ENCODE measurements around the gene CAPN11.

CAPN11 gene

DNA sequence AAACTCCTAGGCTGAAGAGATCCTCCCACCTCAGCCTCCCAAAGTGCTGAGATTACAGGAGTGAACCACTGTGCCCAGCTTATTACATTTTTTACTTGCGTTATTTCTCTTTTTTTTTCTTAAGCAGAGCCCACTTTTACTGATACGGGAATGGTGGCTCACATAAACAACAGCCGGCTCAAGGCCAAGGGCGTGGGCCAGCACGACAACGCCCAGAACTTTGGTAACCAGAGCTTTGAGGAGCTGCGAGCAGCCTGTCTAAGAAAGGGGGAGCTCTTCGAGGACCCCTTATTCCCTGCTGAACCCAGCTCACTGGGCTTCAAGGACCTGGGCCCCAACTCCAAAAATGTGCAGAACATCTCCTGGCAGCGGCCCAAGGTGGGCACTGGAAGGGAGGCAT lies 10.5 kb downstream of the CAPN11 start:
- H3K4me3 ChIP-seq (ENCODE audit: low read depth, low read length): no peak overlapping the region
- no peak for TF ChIP-seq CTCF (IDR thresholded peaks at IDR 0.05; ENCODE audit: borderline replicate concordance, insufficient read depth, low read depth, low read length)

DNA sequence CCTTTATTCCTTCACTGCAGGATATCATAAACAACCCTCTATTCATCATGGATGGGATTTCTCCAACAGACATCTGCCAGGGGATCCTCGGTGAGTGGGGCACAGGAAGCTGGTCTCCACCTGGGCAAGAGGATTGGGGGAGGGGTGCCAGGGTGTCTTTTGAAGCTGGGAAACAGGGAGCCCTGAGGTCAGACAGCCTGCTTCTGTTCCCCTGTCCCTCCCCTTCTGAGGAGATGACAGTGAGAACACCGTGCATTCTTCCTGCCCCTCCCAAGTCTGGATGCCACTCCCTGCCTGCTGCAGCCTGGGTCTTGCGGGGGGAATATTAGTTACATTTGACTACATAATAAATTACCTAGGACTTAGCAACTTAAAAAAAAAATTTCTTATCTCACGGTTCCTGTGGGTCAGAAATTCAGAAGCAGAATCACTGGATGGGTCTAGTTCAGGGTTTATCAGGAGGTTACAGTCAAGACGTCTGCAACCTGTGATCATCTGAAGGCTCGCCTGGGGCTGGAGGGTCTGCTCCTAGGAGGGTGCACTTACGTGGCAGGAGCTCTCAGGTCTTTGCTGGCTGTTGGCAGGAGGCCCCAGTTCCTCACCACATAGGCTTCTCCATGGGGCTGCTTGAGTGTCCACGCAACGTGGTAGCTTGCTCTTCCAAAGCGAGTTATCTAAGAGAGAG lies 11.4 kb downstream of the CAPN11 start:
- no peak overlapping the region for H3K4me3 ChIP-seq (ENCODE audit: low read depth, low read length)
- TF ChIP-seq CTCF (IDR thresholded peaks at IDR 0.05; ENCODE audit: borderline replicate concordance, insufficient read depth, low read depth, low read length): no peak

- TF ChIP-seq CTCF (IDR thresholded peaks at IDR 0.05; ENCODE audit: borderline replicate concordance, insufficient read depth, low read depth, low read length): no peak
These were observed 13.4 kb downstream of the CAPN11 start for GRCh38 chr6:44171899-44172546.

GRCh38 chr6:44172731-44173500 lies 14.3 kb downstream of the CAPN11 start:
- peak; percentile 88 for TF ChIP-seq CTCF (IDR thresholded peaks at IDR 0.05; ENCODE audit: borderline replicate concordance, insufficient read depth, low read depth, low read length)
- no peak overlapping the region for H3K4me3 ChIP-seq (ENCODE audit: low read depth, low read length)

More at GRCh38 chr6:44171899-44172546, 13.4 kb downstream of the CAPN11 start:
- no peak overlapping the region for H3K4me3 ChIP-seq (ENCODE audit: low read depth, low read length)

- TF ChIP-seq CTCF (IDR thresholded peaks at IDR 0.05; ENCODE audit: borderline replicate concordance, insufficient read depth, low read depth, low read length): no peak
- no peak overlapping the region for H3K4me3 ChIP-seq (ENCODE audit: low read depth, low read length)
These were observed 17.6 kb downstream of the CAPN11 start for GRCh38 chr6:44176130-44176761.

DNA sequence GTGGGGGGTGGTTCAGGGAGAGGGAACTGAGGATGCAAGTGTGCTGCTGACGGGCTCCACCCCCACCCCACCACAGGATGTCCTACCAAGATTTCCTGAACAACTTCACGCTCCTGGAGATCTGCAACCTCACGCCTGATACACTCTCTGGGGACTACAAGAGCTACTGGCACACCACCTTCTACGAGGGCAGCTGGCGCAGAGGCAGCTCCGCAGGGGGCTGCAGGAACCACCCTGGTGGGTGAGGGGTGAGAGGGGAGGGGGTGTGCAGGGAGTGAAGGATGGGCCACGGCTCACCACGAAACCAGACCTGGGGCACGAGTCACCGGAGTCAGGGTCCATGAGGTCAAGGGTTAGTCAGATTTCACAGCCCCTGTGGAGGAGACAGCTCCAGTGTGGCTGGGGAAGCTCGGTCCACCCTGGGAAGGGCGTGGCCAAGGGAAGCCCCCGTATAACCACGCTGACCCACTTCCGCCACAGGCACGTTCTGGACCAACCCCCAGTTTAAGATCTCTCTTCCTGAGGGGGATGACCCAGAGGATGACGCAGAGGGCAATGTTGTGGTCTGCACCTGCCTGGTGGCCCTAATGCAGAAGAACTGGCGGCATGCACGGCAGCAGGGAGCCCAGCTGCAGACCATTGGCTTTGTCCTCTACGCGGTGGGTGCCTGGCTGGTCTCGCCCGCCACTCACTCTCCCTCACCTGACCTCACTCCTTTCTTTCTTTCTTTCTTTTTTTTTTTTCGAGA lies 18.3 kb downstream of the CAPN11 start:
- H3K4me3 ChIP-seq (ENCODE audit: low read depth, low read length): peak overlapping the region; percentile 17
- TF ChIP-seq CTCF (IDR thresholded peaks at IDR 0.05; ENCODE audit: borderline replicate concordance, insufficient read depth, low read depth, low read length): no peak
